Omental fat pad (tissue), 4 donors: ENCODE results near the gene MARCO. TPM values are rescaled to one million over a fixed set of nuclear protein-coding genes. Genes with fewer than 3 reads are reported as not detected.

Source experiments
- ATAC-seq: fragments of 150-250 bp; one replicate; pipeline ENCODE4 v1.9.1; 2016; ENCODE audit warnings: mild to moderate bottlenecking, moderate library complexity; ENCODE audit not compliant: low FRiP score
- DNase-seq: peaks from one replicate; pipeline ENCODE4 v3.0.0-alpha.2; 2019; ENCODE audit warnings: low spot score
- total RNA-seq, 4 donors: library from RNA; depleted of rRNA; stranded (reverse); fragments of >200 nt; gene quantifications; one replicate each; pipeline ENCODE4 v1.1.0, GENCODE V29; 2016
- TF ChIP-seq, protein P1 (sequence below), 3 donors: fragments of 450-650 bp; IDR thresholded peaks; one replicate each; pipeline ENCODE4 v1.5.1; 2016 to 2017; ENCODE audit warnings: antibody characterized with exemption in 3 of 3, mild to moderate bottlenecking in 3 of 3, moderate library complexity in 2 of 3

Gene MARCO
- total RNA-seq, 4 donors from 2014 or later: 20.3 to 70.6 (median 27.7) TPM

DNA sequence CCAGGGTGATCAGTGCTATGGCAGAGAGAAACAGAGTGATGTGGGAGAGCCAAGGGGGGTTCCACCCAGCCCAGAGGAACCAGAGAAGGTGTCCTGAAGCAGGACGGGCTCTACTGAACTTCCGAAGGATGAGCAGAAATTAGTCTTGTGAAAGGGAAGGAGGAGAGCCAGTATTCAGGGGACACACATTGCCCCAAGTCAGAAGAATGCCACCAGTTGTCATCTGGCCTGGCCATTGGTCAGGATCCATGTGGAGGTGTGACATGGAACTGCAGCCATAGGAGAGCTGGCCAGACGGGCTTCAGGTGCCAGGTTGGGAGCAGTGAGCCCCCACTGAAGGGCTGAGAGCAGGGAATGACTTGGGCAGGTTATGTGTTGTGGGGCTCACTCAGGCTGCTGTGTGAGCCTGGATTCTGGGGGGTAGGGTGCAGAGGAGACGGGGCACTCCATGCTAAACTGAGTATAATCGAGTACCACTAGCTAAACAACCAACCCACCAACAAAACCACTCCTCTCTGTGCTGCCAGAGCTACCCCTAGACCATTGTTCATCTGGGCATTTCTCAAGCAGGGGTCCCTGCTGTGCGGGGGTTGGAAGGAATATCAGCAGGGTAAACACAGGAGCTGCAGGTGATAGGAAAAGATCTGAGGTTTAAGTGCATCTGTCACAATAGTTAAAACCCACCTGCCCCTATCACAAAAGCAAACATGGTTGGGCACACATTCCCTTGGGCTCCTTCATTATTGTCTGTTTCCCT is 25.3 kb downstream of the MARCO start:
- DNase-seq (no peak), ATAC-seq (no peak)

DNA sequence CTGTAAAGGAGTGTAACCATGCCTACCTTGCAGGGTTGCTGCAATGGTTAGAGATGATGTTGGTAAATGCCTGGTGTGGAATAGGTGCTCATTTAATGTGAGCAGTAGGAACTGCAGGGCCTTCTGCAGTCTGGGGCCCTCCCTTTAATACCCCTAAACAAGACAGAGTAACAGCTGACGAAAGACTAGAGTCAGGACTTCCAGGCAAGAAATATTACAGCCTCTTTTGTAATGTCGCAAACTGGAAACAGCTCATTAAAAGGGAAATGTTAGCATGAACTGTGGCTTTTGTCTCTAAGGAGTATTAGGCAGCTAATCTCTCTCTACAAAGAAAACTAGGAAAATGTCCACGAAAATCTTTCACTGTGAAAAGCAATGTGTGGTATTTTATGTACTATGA is 26.0 kb downstream of the MARCO start:
- ATAC-seq: no peak
- DNase-seq: no peak

More for the DNA sequence above, 25.3 kb downstream of the MARCO start:
- TF ChIP-seq, protein P1, sequence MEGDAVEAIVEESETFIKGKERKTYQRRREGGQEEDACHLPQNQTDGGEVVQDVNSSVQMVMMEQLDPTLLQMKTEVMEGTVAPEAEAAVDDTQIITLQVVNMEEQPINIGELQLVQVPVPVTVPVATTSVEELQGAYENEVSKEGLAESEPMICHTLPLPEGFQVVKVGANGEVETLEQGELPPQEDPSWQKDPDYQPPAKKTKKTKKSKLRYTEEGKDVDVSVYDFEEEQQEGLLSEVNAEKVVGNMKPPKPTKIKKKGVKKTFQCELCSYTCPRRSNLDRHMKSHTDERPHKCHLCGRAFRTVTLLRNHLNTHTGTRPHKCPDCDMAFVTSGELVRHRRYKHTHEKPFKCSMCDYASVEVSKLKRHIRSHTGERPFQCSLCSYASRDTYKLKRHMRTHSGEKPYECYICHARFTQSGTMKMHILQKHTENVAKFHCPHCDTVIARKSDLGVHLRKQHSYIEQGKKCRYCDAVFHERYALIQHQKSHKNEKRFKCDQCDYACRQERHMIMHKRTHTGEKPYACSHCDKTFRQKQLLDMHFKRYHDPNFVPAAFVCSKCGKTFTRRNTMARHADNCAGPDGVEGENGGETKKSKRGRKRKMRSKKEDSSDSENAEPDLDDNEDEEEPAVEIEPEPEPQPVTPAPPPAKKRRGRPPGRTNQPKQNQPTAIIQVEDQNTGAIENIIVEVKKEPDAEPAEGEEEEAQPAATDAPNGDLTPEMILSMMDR (IDR thresholded peaks at IDR 0.05): no peak

GRCh38 chr2:118968961-118969733 is 27.2 kb downstream of the MARCO start:
- TF ChIP-seq, protein P1 (IDR thresholded peaks at IDR 0.05): no peak
- ATAC-seq (no peak), DNase-seq (no peak)

More for the DNA sequence above, 26.0 kb downstream of the MARCO start:
- TF ChIP-seq, protein P1 (IDR thresholded peaks at IDR 0.05): no peak

DNA sequence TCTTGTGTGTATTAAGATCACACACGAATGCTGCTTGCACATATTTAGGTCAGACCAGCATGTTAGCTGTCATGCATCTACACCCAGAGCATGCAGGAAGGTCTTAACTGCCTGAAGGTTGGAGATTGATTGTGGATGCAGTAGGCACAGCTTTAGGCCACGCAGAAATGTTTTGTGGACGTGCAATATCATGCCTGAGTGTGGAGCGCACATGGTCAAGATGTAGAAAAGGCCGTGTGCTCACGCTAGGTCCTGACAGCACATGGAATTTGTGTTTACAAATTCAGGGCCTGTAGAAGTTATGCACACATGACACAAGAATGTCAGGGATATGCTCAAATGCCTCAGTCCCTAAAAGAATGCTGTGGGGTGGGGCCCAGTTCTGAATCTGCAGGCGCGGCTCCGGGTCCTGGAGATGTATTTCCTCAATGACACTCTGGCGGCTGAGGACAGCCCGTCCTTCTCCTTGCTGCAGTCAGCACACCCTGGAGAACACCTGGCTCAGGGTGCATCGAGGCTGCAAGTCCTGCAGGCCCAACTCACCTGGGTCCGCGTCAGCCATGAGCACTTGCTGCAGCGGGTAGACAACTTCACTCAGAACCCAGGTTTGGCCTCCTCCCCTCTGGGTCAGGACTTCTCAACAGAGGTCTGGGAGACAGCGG is 27.9 kb downstream of the MARCO start:
- ATAC-seq (no peak), DNase-seq (no peak)

GRCh38 chr2:118970396-118971135 is 28.6 kb downstream of the MARCO start:
- DNase-seq (no peak), ATAC-seq (no peak)
- TF ChIP-seq, protein P1 (IDR thresholded peaks at IDR 0.05): no peak

More for the DNA sequence above, 27.9 kb downstream of the MARCO start:
- TF ChIP-seq, protein P1 (IDR thresholded peaks at IDR 0.05): no peak
